OCI-LY1 (cell line): ENCODE data around the gene RBBP8.
A peak's percentile ranks its signal among the peaks of the same experiment; 100 is the strongest.

Experiments used
- H2AFZ ChIP-seq: fragments of 200-600 bp; sonication (generic), shearing (Covaris generic); 2 replicates; pipeline ENCODE4 v1.6.0; 2014; ENCODE audit warnings: antibody characterized with exemption, mild to moderate bottlenecking, low read length
- H3F3A ChIP-seq: fragments of 200-600 bp; sonication (generic), shearing (Covaris generic); 2 replicates; pipeline ENCODE4 v1.6.0; 2014; ENCODE audit warnings: mild to moderate bottlenecking, antibody characterized with exemption, low read length, moderate library complexity; ENCODE audit not compliant: insufficient read depth
- H3K27ac ChIP-seq: fragments of 200-600 bp; sonication (generic); 2 replicates; pipeline ENCODE4 v1.5.1; 2014; ENCODE audit warnings: low read length, mixed run types, mild to moderate bottlenecking, low read depth; ENCODE audit not compliant: poor library complexity, severe bottlenecking
- H3K27me3 ChIP-seq: fragments of 200-600 bp; sonication (generic); 2 replicates; pipeline ENCODE4 v1.6.0; 2014; ENCODE audit warnings: antibody characterized with exemption, mild to moderate bottlenecking, low read length, moderate library complexity; ENCODE audit not compliant: insufficient read depth
- H3K36me3 ChIP-seq: fragments of 200-600 bp; sonication (generic); 2 replicates; pipeline ENCODE4 v1.6.1; 2014; ENCODE audit warnings: mild to moderate bottlenecking, antibody characterized with exemption, low read length, moderate library complexity, mixed read lengths; ENCODE audit not compliant: insufficient read depth
- H3K4me1 ChIP-seq: fragments of 200-600 bp; sonication (generic); 2 replicates; pipeline ENCODE4 v1.5.1; 2014; ENCODE audit warnings: mild to moderate bottlenecking, low read length, moderate library complexity; ENCODE audit not compliant: insufficient read depth, severe bottlenecking
- H3K4me2 ChIP-seq: fragments of 200-600 bp; sonication (generic), shearing (Covaris generic); 2 replicates; pipeline ENCODE4 v1.6.1; 2014; ENCODE audit warnings: low read length
- H3K4me3 ChIP-seq: fragments of 200-600 bp; sonication (generic); 2 replicates; pipeline ENCODE4 v1.5.1; 2014; ENCODE audit warnings: low read length, low read depth, mild to moderate bottlenecking, mixed read lengths; ENCODE audit not compliant: poor library complexity, severe bottlenecking
- H3K79me2 ChIP-seq: fragments of 200-600 bp; shearing (Covaris generic); 2 replicates; pipeline ENCODE4 v1.6.1; 2016; ENCODE audit warnings: mixed run types, low read length, mixed read lengths; ENCODE audit not compliant: insufficient read depth
- H3K9ac ChIP-seq: fragments of 200-600 bp; sonication (generic), shearing (Covaris generic); 2 replicates; pipeline ENCODE4 v1.6.1; 2014; ENCODE audit warnings: mild to moderate bottlenecking, low read length, mixed read lengths
- H3K9me2 ChIP-seq: fragments of 200-600 bp; sonication (generic), shearing (Covaris generic); 2 replicates; pipeline ENCODE4 v1.6.1; 2014; ENCODE audit warnings: low read depth, mild to moderate bottlenecking, low read length, mixed read lengths
- H3K9me3 ChIP-seq: fragments of 200-600 bp; shearing (Covaris generic); 2 replicates; pipeline ENCODE4 v1.6.1; 2014; ENCODE audit warnings: low read length, mixed read lengths
- H4K20me1 ChIP-seq: fragments of 200-600 bp; sonication (generic), shearing (Covaris generic); 2 replicates; pipeline ENCODE4 v1.6.0; 2016; ENCODE audit warnings: mild to moderate bottlenecking, low read length; ENCODE audit not compliant: insufficient read depth
- CTCF ChIP-seq: fragments of 200-600 bp; sonication (generic), shearing (Covaris generic); IDR thresholded peaks from 2 replicates; pipeline ENCODE4 v1.5.1; 2017; ENCODE audit warnings: mild to moderate bottlenecking, antibody characterized with exemption, low read length, moderate library complexity, mixed read lengths
- EZH2 ChIP-seq: fragments of 200-600 bp; sonication (generic), shearing (Covaris generic); IDR thresholded peaks from 2 replicates; pipeline ENCODE4 v1.8.0; 2017; ENCODE audit warnings: borderline replicate concordance, mixed run types, mild to moderate bottlenecking, antibody characterized with exemption, low read length, moderate library complexity, mixed read lengths

RBBP8 gene

GRCh38 chr18:22932885-22933205, 283 bp upstream of the RBBP8 start:
- no peak for TF ChIP-seq EZH2
- no peak for TF ChIP-seq CTCF
- Histone ChIP-seq H3K79me2 (peaks cover 35% of the 10 kb centered on the region), H3K9me3 (no peaks in the 10 kb centered on the region), H4K20me1 (no peaks in the 10 kb centered on the region), H3K9ac (peak overlapping the region; percentile 96), H3K4me3 (peak overlapping the region; percentile 86), H3K4me1 (peaks cover 36% of the 10 kb centered on the region), H3F3A (no peaks in the 10 kb centered on the region; the same call in 1 of the 2 replicates), H3K9me2 (no peaks in the 10 kb centered on the region), H3K36me3 (peaks cover 18% of the 10 kb centered on the region), H3K27ac (peak overlapping the region; percentile 42), H3K4me2 (peak overlapping the region; percentile 77), H2AFZ (no peak overlapping the region; the same call in 1 of the 2 replicates), H3K27me3 (no peaks in the 10 kb centered on the region)

GRCh38 chr18:22933966-22934423, 867 bp downstream of the RBBP8 start:
- Histone ChIP-seq H3K9me3 (no peaks in the 10 kb centered on the region), H3K4me2 (peak overlapping the region; percentile 77), H3K79me2 (peaks cover 41% of the 10 kb centered on the region), H3K27me3 (no peaks in the 10 kb centered on the region), H3K4me1 (peaks cover 36% of the 10 kb centered on the region), H2AFZ (peak overlapping the region; percentile 50; the same call in 1 of the 2 replicates), H4K20me1 (no peaks in the 10 kb centered on the region), H3K9ac (peak overlapping the region; percentile 96), H3K4me3 (peak overlapping the region; percentile 86), H3K9me2 (no peaks in the 10 kb centered on the region), H3K36me3 (peaks cover 30% of the 10 kb centered on the region), H3K27ac (peak overlapping the region; percentile 89), H3F3A (no peaks in the 10 kb centered on the region; the same call in 1 of the 2 replicates)
- TF ChIP-seq CTCF: no peak
- no peak for TF ChIP-seq EZH2

GRCh38 chr18:22934789-22935188, 1.7 kb downstream of the RBBP8 start:
- no peaks in the 10 kb centered on the region for H3K9me2 ChIP-seq
- peaks cover 46% of the 10 kb centered on the region for H3K79me2 ChIP-seq
- peak overlapping the region; percentile 77 for H3K4me2 ChIP-seq
- no peaks in the 10 kb centered on the region for H3K9me3 ChIP-seq
- peaks cover 38% of the 10 kb centered on the region for H3K36me3 ChIP-seq
- H3K27ac ChIP-seq: peak overlapping the region; percentile 89
- H3K9ac ChIP-seq: peak overlapping the region; percentile 96
- no peaks in the 10 kb centered on the region; the same call in 1 of the 2 replicates for H3F3A ChIP-seq
- no peaks in the 10 kb centered on the region for H4K20me1 ChIP-seq
- peaks cover 32% of the 10 kb centered on the region for H3K4me1 ChIP-seq
- TF ChIP-seq CTCF (no peak), EZH2 (no peak)
- H2AFZ ChIP-seq: no peak overlapping the region
- H3K27me3 ChIP-seq: no peaks in the 10 kb centered on the region
- peak overlapping the region; percentile 86 for H3K4me3 ChIP-seq
